GM10248 (cell line): ENCODE results near the gene FSTL4.

Experiments
- CTCF ChIA-PET: fragments of 300-600 bp; sonication (Branson Sonifier 250); formaldehyde crosslinking; extraction: SDS; loops from one replicate; lab custom pipeline; 2021; ENCODE audit warnings: antibody characterized with exemption; lab: Yijun Ruan, JAX
- POLR2A ChIA-PET: fragments of 350-650 bp; sonication (Branson Sonifier 250); formaldehyde crosslinking; extraction: SDS; loops from one replicate; lab custom pipeline; 2020; ENCODE audit warnings: antibody characterized with exemption; lab: Yijun Ruan, JAX
- DNase-seq: peaks from one replicate; pipeline ENCODE4 v3.0.0; 2012; ENCODE audit errors: extremely low spot score
- TF ChIP-seq, protein P1 (sequence below): IDR thresholded peaks from 2 replicates; pipeline ENCODE4 v1.5.1; 2012; ENCODE audit warnings: mild to moderate bottlenecking, low read depth; ENCODE audit errors: extremely low read depth, missing control alignments, control extremely low read depth

Gene FSTL4

DNA sequence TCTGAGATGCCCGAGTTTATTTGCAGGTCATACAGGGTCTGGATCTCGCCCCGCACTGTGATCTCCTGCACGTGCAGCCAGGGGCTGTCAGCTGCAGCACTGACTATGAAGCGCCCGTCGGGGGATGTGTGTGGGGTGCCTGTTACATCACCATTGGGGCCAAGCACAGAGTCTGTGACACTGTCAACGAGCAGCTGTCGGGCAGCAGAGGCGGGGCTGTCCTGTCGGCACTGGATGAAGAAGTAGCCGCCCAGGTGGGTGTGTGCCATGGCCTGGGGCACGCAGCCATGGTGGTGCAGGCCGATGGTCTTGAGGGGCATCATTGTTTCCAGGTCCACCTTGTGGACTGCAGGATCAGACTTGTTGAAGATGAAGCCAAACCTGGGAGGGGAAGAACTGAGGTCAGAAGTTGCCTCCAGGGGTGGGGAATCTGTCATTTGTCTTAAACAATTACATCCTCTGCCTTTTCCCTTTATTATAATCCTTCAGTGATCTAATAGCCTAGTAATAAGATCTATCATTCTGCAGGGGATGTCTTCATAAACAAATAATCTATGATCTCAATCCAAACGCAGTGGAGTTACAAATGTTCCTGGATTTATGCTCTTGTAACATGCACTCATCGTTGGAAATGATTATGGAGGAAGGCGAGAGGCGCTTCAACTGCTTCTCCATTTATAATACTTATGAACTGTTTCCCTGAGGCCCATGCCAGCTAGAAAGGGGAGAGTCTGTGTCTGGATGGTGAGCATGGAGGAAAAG, 412.7 kb downstream of the FSTL4 start:
- DNase-seq, result no peak
- ChIA-PET POLR2A (no interaction called here), CTCF (no interaction called here)
- TF ChIP-seq, protein P1, sequence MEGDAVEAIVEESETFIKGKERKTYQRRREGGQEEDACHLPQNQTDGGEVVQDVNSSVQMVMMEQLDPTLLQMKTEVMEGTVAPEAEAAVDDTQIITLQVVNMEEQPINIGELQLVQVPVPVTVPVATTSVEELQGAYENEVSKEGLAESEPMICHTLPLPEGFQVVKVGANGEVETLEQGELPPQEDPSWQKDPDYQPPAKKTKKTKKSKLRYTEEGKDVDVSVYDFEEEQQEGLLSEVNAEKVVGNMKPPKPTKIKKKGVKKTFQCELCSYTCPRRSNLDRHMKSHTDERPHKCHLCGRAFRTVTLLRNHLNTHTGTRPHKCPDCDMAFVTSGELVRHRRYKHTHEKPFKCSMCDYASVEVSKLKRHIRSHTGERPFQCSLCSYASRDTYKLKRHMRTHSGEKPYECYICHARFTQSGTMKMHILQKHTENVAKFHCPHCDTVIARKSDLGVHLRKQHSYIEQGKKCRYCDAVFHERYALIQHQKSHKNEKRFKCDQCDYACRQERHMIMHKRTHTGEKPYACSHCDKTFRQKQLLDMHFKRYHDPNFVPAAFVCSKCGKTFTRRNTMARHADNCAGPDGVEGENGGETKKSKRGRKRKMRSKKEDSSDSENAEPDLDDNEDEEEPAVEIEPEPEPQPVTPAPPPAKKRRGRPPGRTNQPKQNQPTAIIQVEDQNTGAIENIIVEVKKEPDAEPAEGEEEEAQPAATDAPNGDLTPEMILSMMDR, result no peak

DNA sequence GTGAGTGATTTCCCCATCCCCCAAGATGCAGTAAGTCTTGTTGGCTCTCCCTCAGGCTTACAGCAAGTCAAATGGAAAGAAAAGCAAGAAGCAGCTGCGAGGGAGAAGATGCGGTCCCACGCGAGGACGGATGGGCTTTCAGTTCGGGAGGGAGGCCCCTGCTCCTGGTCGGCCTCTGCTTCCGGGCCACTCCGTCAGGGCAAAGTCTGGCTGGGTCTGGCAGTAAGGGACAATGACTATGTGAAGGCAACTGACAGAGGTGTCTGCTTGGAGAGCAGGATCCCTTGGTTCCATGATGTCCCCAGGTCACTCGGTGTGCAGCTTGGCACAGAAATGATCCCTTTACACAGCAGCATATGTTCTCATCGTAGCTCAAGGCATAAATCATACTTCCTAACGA, 413.8 kb downstream of the FSTL4 start:
- POLR2A ChIA-PET, result no interaction called here
- TF ChIP-seq, protein P1, result no peak
- CTCF ChIA-PET, result no interaction called here
- DNase-seq, result no peak

DNA sequence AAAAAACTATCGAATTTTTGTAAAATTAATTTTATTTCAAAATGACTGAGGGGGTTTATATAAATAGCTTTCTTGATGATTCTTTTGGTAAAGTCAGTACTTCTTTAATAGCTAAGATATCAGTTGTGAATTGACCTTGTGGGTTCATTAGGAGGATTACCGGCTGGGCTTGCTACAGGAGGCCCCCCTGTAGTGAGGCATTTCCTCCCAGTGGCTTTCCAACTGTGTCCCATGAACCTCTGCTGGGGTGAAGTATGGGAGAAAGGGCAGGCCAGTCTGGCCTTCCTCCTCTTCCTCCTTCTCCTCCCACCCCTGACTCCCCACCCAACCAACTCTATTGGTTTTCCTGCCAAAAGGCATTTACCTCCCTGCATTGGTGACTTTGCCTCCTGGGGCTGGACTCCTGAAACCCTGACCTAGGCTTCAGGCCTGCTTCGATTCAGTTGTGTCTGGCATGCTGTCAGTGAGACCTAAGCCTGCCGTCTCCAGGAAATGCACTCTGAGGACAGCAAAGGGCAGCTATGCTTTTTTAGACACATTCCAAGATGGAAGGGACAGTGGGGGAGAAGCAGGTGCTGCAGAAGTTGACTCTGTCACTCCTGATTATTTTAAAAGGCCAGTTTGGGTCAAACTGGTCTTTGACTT, 415.8 kb downstream of the FSTL4 start:
- TF ChIP-seq, protein P1, result no peak
- CTCF ChIA-PET, result interaction anchor here (1.1 kb wide), 1 partner anchor 26 kb away, joined by 3 read pairs; no protein-coding TSS in a partner anchor
- DNase-seq, result no peak
- POLR2A ChIA-PET, result interaction anchor here (0.6 kb wide), 1 partner anchor 495 kb away, joined by 3 read pairs; no protein-coding TSS in a partner anchor

DNA sequence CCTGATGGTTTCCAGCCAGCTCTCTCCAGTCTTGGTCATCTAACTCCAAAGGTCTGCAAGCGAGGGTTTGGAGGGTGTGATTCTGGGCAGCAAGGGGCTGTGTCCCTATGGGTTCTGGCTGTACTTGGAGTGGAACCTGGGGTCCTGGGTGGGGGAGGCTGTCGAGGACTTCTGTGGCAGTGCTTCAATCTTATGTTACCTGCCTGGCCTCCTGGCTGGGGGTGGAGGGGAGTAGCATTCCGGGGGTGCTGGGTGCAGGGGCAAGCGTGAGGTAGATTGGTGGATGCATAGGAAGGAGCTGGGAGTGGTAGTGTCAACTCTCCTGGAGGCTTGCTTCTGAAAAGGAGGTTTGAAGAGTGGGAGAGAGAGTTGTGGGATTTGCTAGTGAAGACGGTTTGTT, 417.1 kb downstream of the FSTL4 start:
- TF ChIP-seq, protein P1, result no peak
- ChIA-PET CTCF (no interaction called here), POLR2A (no interaction called here)
- no peak for DNase-seq

DNA sequence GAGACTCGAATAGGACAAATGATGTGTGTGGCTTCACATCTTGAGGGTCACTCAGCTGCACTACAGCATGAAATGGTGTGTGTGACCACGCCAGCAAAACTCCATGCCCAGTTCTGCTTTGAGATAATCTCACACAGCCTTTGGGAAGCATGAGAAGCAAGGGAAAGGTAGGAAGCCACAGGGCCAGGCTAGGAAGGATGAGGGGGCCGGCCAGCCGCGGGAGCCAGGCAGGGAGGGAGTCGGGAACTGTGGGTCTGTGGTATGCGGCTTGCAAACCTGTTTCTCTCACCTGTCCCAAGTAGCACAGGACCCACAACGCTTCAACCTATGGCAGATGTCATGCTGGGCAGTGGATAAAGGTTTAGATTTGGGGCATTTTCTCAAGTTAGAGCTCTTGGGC, 418.5 kb downstream of the FSTL4 start:
- TF ChIP-seq, protein P1, result no peak
- ChIA-PET CTCF (interaction anchor here (1.1 kb wide), 1 partner anchor 24 kb away, joined by 4 read pairs; no protein-coding TSS in a partner anchor), POLR2A (no interaction called here)
- no peak for DNase-seq

DNA sequence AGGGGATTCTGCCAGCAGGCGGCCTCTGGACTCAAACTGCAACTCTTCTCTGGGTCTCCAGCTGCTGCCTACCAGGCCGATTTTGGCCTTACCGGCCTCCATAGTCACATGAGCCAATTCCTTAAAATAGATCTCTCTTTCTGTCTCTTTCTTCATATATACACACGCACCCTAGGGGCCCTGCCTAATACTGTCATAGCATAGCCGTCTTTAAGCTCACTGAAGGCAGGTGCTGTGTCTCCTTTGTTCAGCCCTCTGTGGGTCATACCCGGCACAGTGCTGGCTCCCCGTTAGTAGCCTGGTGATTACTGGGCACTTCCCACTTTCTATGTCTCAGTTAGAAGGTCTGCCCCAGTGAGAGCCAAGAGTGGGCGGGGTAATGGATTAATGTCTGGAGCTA, 419.6 kb downstream of the FSTL4 start:
- TF ChIP-seq, protein P1, result no peak
- CTCF ChIA-PET, result no interaction called here
- DNase-seq, result no peak
- POLR2A ChIA-PET, result interaction anchor here (0.7 kb wide), 1 partner anchor 31 kb away, joined by 5 read pairs; no protein-coding TSS in a partner anchor
